HepG2 (cell line): ENCODE results near the gene LIPC.

Experiments
- CTCF ChIP-seq: sonication (generic); formaldehyde crosslinking; IDR thresholded peaks from 2 replicates; pipeline ENCODE4 v1.5.0; 2020; ENCODE audit warnings: mild to moderate bottlenecking, missing genetic modification reagents, moderate library complexity
- ELF3 ChIP-seq: IDR thresholded peaks from 2 replicates; pipeline ENCODE4 v1.6.1; 2016; ENCODE audit warnings: missing genetic modification reagents, missing compliant biosample characterization
- IRF2 ChIP-seq: IDR thresholded peaks from 2 replicates; pipeline ENCODE4 v1.6.1; 2018; ENCODE audit warnings: missing genetic modification reagents, missing compliant biosample characterization
- MYNN ChIP-seq: sonication (generic); formaldehyde crosslinking; IDR thresholded peaks from 2 replicates; pipeline ENCODE4 v1.4.0; 2020; ENCODE audit warnings: mild to moderate bottlenecking, low read depth, missing genetic modification reagents
- POLR2A ChIP-seq, 2 experiments: IDR thresholded peaks; 2 replicates each; pipeline ENCODE4 v1.6.1; 2011; ENCODE audit warnings: low read depth in 2 of 2, low read length in 2 of 2, mild to moderate bottlenecking in 1 of 2, moderate library complexity in 1 of 2; ENCODE audit not compliant: insufficient read depth in 1 of 2
- POLR2AphosphoS2 ChIP-seq: IDR thresholded peaks from 2 replicates; pipeline ENCODE4 v1.6.1; 2011; ENCODE audit warnings: low read depth, low read length, improper control_type of control experiment
- SIN3B ChIP-seq: fragments of 150-350 bp; IDR thresholded peaks from 2 replicates; pipeline ENCODE4 v1.6.1; 2014; ENCODE audit warnings: low read length
- SUZ12 ChIP-seq: fragments of 150-350 bp; IDR thresholded peaks from 2 replicates; pipeline ENCODE4 v1.6.1; 2014; ENCODE audit warnings: low read depth, low read length
- ZNF207 ChIP-seq: fragments of 450-650 bp; IDR thresholded peaks from 2 replicates; pipeline ENCODE4 v1.6.1; 2016; ENCODE audit warnings: antibody characterized with exemption, borderline replicate concordance
- ZNF333 ChIP-seq: sonication (generic); formaldehyde crosslinking; IDR thresholded peaks from 2 replicates; pipeline ENCODE4 v1.4.0; 2020; ENCODE audit warnings: mild to moderate bottlenecking, missing genetic modification reagents, borderline replicate concordance
- ZNF432 ChIP-seq: sonication (generic); formaldehyde crosslinking; IDR thresholded peaks from 2 replicates; pipeline ENCODE4 v1.5.0; 2020; ENCODE audit warnings: missing genetic modification reagents, mild to moderate bottlenecking, borderline replicate concordance
- ZNF674 ChIP-seq: sonication (generic); formaldehyde crosslinking; IDR thresholded peaks from 2 replicates; pipeline ENCODE4 v1.5.0; 2020; ENCODE audit warnings: low read depth, mild to moderate bottlenecking, missing genetic modification reagents
- ZNF891 ChIP-seq: sonication (generic); formaldehyde crosslinking; IDR thresholded peaks from 2 replicates; pipeline ENCODE4 v1.5.0; 2020; ENCODE audit warnings: mild to moderate bottlenecking, missing genetic modification reagents

- no peak for TF ChIP-seq CTCF
- TF ChIP-seq ZNF674: no peak
- TF ChIP-seq POLR2AphosphoS2: no peak
- TF ChIP-seq MYNN: no peak
- TF ChIP-seq POLR2A (IDR thresholded peaks at IDR 0.05; ENCODE audit: insufficient read depth in 1 of 2, low read depth in 2 of 2, low read length in 2 of 2): no peak
- no peak for TF ChIP-seq ZNF333 (CRISPR knock-in tag)
- no peak for TF ChIP-seq ZNF432 (CRISPR knock-in tag)
- TF ChIP-seq ZNF207: no peak
- TF ChIP-seq ZNF891 (CRISPR knock-in tag): no peak
- no peak for TF ChIP-seq SIN3B
- no peak for TF ChIP-seq IRF2 (CRISPR knock-in tag)
- no peak for TF ChIP-seq ELF3 (CRISPR knock-in tag)
- no peak for TF ChIP-seq SUZ12
Measured at GRCh38 chr15:58479941-58480340, 48.1 kb downstream of the LIPC start.
